Occipital lobe (tissue), 2 donors: ENCODE measurements around the gene MAP4K5. TPM values are rescaled to one million over a fixed set of nuclear protein-coding genes. Genes with fewer than 3 reads are reported as not detected.

ENCODE experiments used
- DNase-seq: peaks from one replicate; lab custom pipeline; 2025; lab: John Stamatoyannopoulos, UW
- total RNA-seq: library from RNA; depleted of rRNA; stranded (reverse); fragments of >200 nt; gene quantifications from one replicate; pipeline ENCODE4 v1.2.3, GENCODE V29; 2014

Gene MAP4K5
- total RNA-seq, 1 donor from 2014 or later: 148 TPM

DNA sequence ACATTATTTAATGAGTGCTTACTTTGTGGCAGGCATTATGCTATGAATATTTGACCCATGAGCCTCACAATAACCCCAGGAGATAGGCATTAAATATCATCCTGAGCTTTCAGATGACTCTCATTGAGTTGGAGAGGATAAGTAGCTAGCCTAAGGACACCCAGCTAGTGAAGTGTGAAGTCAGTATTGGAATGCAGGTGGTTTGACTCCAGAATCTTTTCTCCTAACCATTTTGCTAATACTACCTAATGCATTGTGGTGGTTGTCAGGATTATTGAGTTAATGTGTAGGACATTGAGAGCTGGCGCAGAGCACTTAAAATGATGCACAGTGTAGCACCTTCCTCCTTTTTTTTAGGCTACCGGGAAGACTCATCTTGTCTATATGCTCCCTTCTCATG, 131.9 kb downstream of the MAP4K5 start:
- no peak for DNase-seq

DNA sequence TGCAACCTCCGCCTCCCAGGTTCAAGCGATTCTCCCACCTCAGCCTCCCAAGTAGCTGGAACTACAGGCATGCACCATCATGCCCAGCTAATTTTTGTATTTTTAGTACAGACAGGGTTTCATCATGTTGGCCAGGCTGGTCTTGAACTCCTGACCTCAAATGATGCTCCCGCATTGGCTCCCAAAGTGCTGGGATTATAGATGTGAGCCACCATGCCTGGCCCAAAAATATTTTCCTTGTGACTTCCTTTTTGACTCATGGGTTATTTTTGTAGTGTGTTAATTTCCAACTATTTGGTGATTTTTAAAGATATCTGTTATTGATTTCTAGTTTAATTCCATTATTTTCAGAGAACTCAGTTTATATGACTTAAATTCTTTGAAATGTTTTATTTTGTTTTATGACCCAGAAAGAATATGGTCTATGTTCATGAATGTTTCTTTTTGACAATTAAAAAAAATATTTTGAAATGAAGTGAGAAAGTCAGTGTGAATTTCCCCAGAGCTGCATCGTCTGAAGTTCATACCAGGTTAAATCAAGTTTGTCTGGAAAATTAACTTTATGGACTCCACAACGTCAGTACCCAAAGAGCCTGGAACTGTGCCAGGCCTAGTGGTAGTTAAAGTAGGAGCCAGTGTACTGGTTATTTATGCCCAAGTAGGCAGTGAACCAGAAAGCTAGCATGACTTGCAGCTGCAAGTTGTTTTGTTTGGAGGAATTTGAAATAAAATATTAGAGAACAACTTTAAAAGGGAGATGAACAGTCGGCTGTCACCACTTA, 132.9 kb downstream of the MAP4K5 start:
- no peak for DNase-seq

DNA sequence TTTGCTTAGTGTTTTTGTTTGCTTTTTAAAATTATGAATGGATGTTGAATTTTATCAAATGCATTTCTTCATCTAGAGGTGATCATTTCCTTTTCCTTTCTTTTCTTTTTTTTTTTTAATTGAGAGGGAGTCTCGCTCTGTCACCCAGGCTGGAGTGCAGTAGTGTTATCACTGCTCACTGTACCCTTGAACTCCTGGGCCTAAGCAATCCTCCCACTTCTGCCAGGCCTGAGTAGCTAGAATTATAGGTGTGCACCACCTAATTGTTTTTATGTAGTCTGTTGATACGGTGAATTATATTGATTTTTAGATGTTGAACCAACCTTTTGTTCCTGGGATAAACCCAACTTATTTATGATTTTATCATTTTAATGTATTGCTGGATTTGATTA, 134.2 kb downstream of the MAP4K5 start:
- DNase-seq: no peak

DNA sequence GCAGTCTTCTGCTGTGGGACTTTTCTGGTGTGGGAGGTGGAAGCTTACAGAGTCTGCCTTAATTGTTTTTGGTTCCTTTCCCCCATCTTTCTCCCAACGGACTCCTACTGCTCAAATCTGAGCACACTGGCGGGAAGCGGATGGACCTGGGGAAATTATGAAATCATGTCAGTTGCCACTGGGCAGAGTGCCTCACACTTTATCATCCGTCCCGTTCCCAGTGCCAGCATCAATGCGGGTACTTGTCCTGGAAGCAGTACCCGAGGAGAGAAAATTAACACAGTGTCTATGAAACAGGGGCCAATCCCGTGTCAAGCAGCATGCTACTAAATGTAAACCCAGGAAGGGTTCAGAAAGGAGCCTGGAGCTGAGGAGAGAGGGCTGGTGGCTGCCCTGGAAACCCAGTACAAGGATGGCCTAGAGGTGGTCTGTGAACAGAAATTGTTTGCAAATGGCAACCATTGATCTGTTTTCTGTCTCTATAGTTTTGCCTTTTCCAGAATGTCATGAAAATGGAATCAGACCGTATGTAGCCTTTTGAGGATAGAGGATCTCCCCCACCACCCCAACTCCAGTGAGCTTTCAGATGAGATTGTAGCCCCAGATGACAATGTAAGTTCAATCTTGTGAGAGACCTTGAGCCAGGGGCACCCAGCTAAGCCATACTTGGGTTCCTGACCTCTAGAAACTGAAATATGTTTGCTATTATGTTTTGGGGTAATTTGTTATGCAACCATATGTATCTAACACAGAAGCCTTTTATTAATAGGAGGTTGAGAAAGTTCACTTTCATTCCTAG, 134.8 kb downstream of the MAP4K5 start:
- DNase-seq: peak; percentile 52

DNA sequence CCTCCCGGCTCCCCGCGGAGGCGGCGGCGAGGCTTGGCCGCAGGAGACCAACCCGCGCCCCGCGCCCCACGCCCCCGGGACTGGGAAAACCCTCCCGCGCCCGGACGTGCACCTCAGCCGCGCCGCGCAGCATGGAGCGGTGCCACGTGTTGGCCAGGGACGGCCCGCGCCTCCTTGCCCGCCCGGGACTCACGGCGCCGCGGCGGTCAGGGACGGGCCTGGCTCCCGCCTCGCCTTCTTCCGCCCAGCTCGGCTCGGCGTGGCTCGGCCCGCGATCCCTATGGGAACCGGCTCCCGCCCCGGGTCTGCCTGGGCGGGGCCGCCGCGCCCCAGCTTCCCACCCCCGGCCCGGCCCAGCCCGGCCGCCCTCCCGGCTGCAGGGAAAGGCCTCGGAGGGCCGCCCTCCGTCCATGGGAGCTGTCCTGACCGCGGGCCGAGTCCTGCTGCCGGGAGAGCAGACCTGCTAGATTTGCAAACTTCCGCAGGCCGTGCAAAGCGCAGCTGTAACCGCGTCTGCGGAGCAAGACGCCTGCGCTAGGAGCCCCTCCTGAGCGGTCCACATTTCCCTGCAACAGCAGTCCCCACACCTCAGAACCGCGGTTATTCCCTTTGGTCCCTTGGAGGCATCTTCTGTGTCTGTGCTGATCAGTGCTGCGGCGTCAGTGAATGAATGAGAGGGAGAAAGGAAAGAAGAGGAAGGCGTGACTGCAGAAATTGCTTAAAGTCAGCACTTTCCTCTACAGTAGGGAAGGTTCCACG, 135.6 kb downstream of the MAP4K5 start, which contains the start of gene CDKL1:
TSS of gene CDKL1 (minus strand) at position 251 of the 759 bp plus-strand sequence. CDS start 1,013 bp downstream, outside the sequence.
- DNase-seq: peak; percentile 64

DNA sequence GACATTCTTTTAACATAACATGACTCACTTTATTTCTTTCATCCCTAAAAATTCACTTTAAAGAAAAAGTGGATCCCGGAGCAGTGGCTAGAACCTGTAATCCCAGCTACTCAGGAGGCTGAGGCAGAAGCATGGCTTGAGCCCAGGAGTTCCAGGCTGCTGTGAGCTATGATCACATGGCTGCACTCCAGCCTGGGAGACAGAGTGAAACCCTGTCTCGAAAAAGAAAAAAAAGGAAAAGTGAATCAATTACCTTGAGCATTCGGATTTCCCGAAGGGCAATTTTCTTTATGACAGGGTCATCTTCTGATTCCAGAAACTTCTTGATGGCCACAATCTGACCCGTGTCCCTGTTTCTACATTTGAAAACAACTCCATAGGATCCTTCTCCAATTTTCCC, 136.9 kb downstream of the MAP4K5 start:
- no peak for DNase-seq

DNA sequence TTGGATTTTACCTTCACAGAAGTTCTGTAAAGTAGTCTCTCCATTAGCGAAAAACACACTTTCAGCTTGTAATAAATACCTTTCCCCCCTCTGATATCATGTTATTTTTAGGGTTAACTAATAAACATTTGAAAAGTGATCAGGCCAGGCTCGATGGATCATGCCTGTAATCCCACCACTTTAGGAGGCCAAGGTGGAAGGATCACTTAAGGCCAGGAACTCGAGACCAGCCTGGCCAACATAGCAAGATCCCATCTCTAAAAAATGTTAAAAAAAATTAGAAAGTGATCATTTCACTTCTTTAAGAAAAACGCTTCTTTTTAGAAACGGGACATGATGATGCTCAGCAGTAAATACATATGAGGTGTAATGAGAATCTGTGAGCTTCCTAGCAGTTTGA, 137.7 kb downstream of the MAP4K5 start:
- no peak for DNase-seq

DNA sequence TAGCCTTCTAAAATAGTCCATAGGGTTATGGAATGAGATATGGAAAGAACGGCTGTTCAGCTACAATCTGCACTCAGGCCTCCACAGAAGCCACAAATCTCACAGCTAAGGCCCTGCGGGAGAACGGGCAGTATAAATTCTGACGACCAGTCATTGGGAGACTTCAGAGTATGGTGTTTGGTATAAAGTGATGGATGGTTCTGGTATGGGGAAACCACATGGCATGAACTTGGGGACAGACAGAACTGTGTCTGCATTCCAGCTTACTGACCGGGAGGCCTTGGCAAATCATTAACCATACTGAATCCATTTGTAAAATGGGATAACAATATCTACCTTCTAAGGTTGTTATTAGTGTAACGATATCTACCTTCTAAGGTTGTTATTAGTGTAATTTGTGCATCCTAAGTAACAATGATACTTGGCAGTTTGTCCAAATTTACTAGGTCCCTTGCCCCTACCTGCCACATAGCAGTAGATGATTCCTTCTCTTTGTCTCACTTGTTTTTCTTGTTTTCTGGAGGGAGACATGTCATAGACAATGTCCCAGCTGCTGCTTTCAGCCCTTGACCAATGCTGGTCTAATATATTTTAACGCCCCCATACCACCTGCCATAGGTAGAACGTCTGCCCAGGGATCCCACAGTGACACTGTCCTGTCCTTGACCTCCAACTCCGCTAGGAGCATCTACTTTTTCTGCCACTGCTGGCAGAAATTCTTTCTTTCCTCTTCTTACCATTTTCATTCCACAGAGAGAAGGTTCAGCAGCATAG, 142.5 kb downstream of the MAP4K5 start:
- no peak for DNase-seq

DNA sequence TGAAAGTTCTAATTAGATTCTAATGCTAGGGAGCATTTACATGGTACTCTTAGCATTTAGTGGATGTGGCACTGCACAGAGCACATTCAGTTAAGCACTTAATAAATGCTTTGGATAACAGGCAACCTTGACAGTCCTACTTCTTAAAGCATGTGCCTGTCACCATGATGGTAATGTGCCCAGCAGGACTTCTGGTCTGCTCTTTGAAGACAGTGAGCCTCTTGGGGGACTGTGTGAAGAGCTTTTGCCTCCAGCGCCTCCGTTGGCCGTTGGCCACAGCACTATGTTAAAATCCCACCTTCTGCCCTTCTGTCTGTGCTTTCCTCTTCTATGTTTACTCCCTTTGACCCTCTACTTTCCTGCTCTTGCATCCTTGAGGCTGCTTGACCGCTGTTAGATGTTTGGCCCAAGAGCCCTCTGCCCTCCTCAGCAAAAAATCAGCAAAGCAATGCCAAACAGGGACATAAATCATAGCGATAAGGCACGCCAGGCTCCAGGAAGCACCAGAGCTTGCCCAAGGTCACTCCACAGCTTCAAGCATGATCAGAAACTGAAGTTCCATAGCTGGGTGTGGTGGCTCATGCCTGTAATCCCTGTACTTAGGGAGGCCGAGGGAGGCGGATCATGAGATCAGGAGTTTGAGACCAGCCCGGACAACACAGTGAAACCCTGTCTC, 144.0 kb downstream of the MAP4K5 start:
- no peak for DNase-seq

DNA sequence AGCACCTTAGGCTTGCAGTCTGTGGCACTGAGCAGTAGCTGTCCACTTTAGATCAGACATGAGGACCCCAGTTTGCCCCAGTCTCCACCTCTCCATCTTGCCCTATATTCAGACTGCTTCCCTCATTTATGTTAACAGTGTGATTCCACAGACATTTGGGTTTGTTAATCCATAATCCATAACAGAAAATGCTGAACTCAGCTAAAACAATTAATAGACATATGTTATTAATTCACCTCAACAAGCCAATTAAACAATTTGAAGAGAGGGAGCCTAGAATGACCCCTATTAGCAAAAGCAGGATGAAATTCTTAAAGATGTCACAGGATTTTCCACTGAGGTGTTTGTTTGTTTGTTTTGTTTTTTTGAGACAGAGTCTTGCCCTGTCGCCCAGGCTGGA, 144.8 kb downstream of the MAP4K5 start:
- DNase-seq: no peak

DNA sequence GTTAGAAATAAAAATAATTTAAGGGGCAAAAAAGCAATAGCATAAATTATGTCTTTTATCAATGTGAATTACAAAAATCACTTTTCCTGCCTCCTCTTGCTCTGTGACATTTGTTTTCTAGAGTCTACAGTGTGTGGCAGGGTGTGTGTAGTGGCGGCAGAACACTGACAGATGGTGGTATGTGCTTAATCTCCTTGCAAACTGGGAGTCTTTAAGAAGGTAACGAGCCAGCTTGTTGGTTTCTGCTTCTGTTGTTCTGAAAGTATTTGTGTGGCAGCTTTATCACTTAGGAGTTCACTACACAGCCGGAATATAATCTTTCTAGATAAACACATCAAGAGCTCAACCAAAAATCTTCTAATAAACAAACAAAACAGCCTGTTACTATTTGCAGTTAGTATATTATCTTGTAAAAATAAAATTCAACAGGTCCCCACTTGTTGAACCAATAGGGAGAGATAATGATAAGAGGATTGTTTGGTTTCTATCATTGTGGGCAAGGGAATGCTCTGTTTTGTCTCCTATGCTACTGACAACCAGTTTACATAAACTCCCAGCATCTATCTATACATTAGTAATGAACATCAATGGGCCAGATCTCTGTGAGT, 148.6 kb downstream of the MAP4K5 start:
- DNase-seq: no peak

DNA sequence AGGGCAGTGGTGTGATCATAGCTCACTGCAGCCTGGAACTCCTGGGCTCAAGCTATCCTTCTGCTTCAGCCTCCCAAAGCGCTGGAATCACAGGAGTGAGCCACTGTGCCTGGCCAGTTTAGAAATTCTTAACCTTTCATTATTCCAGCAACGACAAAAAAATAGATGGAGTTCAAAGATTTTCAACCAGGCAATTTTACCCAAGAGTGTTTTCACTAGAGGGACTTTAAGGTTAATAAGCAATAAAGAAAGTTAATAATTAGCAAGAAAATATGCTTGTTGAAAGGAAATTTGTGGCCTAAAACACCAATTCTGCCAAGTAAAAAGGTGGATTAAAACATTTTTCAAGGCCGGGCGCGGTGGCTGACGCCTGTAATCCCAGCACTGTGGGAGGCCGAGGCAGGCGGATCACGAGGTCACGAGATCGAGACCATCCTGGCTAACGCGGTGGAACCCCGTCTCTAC, 150.5 kb downstream of the MAP4K5 start:
- DNase-seq: no peak

DNA sequence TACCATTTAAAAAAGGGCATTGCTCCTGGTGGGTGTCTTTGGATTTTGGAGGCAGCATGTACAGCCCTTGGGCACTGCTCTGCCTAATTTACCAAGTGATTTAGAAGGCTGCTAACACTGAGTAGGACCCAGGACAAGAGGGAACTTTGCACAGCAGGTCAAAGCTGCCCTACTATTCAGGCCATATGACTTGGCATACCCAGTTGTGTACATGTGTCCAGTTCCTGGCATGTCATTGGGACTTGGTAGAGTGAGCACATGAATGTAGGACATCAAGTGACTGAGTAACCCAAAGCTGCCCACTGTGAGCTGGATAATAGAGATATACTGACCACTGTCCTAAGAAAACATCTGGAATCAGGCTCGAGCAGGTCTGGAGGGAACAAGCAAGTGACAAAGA, 151.4 kb downstream of the MAP4K5 start:
- no peak for DNase-seq

DNA sequence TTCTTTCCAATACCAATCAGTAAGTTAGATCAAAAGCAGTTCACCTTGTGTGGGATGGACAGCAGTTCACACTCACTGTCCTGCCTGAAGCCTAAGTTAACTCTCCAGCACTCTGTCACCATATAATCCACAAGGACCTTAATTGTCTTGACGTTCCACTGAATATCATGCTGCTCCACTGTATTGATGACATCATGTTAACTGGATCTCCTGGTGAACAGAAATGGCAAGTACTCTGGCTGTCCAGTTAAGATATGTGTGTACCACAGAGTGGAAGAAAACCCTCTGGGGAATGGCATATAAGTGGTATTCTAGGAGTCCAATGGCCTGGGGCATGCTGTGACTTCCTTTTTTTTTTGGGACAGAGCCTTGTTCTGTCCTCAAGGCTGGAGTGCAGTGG, 151.9 kb downstream of the MAP4K5 start:
- DNase-seq: no peak

DNA sequence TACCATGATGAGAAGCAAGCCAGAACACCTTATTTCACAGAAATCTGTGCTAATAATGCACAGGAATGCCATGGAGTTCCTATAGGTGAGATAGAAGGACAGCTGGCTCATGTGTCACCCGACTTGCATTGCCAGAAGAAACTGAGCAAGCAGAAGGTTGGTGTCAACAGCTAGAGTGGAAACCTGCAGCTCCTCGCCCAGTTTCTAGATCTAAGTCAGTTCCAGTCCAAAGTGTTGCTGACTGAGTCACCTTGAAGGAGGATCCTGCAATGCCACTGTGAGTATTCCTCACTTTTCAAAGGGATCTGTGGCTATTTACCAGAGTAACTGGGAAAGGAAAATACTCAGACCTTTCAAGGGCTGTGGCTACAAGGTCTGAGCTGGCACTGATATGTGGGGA, 152.8 kb downstream of the MAP4K5 start:
- no peak for DNase-seq

DNA sequence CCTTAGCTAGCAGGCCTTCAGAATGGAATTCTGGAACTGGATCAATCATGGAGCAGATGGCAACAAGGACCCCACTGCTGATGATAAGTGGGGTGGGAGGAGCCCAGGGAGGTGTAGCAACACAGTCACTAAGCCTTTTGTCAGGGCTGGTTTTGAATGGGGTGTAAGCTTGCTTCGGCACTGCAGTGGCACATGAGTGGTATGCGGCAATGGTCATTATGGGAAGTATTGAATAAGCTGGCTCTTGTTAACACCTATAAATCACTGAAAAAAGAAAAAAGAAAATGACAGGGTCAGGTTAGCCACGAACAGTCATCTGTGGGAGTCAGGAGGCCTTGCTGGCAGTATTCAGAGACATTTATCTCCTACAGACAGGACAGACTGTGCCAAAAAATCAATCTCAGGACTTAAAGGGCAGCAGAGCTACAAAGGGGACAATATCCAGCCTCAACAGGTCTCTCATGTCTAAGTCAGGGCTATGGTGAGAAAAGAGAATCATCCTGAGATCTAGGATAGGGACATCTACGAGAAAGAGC, 154.8 kb downstream of the MAP4K5 start:
- DNase-seq: no peak

DNA sequence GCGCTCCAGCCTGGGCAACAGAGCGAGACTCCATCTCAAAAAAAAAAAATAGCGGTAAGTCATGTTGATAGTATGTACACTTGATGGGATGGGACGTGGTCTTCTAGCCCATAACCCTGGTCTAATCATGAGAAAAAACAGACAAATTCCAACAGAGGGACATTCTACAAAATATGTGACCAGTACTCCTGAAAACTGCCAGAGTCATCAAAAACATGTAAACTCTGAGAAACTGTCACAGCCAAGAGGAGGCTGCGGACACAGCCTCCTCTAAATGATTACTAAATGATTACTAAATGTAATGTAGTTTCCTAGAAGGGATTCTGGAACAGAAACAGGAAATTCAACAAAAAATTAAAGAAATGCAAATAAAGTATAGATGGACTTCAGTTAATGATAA, 156.6 kb downstream of the MAP4K5 start:
- no peak for DNase-seq

DNA sequence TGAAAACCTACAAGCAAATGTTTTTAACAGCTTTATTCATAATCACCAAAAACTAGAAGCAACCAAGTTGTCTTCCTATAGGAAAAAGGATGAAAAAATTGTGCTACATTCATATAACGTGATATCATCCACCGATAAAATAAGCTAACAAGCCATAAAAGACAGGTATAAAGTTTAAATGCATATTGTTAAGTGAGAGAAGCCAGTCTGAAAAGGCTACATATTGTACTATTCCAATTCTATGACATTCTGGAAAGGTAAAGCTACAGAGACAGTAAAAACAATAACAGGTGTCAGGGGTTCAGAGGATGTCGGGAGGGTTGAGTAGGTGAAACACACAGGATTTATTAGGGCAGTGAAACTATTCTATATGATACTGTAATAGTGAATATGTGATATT, 158.4 kb downstream of the MAP4K5 start:
- DNase-seq: no peak

DNA sequence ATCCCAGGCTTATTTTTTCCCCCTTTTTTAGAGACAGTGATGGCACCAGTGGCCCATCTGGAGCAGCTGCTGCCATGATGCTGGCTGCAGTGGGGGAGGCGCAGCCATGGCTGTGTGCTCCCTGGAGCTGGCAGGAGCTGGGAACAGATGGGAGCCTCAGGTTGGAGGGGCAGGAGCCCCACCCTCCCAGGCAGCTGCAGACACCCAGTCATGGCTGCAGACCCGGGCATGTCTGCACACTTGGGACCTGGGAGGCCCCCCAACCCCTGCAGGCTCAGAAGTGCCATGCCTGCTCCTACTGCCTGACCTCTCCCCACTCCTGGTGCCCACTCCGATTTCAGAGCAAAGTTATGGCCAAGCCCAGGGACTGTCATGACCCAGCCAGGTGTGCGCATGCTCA, 160.8 kb downstream of the MAP4K5 start:
- no peak for DNase-seq
